NB4 (cell line): Measurements from ENCODE around the gene GPR137B.

Source experiments
- MYC ChIP-seq: IDR thresholded peaks from 2 replicates; pipeline ENCODE4 v1.6.1; 2011; ENCODE audit warnings: low read depth, low read length
- POLR2A ChIP-seq: IDR thresholded peaks from 2 replicates; pipeline ENCODE4 v1.6.1; 2011; ENCODE audit warnings: mild to moderate bottlenecking; ENCODE audit not compliant: insufficient read length; ENCODE audit errors: extremely low read depth
- TF ChIP-seq, protein P1 (sequence below): IDR thresholded peaks from one replicate; pipeline ENCODE4 v1.5.1; 2012; ENCODE audit warnings: low read depth, low read length
- TF ChIP-seq, protein P2 (sequence below): IDR thresholded peaks from 2 replicates; pipeline ENCODE4 v1.6.1; 2011; ENCODE audit warnings: low read depth, low read length

DNA sequence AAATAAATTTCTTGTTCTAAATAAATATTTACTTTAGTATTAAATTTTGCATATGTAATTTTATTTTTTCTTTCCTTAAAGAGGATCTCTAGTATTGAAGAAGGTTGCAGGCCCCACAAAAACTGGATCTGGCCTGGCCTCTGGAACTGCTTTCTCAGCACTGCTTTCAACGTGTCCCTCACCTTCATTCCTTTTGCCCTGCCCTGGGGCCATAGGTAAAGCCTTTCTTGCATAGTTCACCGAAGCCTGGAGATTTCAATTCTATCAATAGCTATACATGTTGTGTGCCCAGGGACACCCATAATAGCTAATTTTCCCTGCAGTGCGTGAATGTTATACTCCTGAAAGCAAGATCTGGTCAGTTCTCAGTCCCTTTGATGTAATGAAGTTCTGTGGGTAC, 12.0 kb upstream of the GPR137B start:
- TF ChIP-seq POLR2A (no peak), MYC (no peak)
- TF ChIP-seq, protein P1, sequence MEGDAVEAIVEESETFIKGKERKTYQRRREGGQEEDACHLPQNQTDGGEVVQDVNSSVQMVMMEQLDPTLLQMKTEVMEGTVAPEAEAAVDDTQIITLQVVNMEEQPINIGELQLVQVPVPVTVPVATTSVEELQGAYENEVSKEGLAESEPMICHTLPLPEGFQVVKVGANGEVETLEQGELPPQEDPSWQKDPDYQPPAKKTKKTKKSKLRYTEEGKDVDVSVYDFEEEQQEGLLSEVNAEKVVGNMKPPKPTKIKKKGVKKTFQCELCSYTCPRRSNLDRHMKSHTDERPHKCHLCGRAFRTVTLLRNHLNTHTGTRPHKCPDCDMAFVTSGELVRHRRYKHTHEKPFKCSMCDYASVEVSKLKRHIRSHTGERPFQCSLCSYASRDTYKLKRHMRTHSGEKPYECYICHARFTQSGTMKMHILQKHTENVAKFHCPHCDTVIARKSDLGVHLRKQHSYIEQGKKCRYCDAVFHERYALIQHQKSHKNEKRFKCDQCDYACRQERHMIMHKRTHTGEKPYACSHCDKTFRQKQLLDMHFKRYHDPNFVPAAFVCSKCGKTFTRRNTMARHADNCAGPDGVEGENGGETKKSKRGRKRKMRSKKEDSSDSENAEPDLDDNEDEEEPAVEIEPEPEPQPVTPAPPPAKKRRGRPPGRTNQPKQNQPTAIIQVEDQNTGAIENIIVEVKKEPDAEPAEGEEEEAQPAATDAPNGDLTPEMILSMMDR = no peak
- TF ChIP-seq, protein P2, sequence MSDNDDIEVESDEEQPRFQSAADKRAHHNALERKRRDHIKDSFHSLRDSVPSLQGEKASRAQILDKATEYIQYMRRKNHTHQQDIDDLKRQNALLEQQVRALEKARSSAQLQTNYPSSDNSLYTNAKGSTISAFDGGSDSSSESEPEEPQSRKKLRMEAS = no peak
